Stimulated activated naive B cell treated with anti-CD40 and anti-IgM and Interleukin-4, amounts not matched to agents 10 μg/mL and 1 μg/mL and 100 μg/mL, for 72 hours (primary cell): ENCODE results near the gene ZFAND2B.
"Not testable (repeated sequence)": the region's sequence is repeated elsewhere in the genome, so short reads cannot be mapped to it uniquely, and the experiment has no call there.

ENCODE experiments used
- ATAC-seq, 2 donors: fragments of 150-1000 bp; cut with Tn5 transposase; replicated peaks; 2 replicates each; pipeline ENCODE4 v1.10.0; 2021; ENCODE audit warnings: moderate library complexity in 1 of 2
- DNase-seq: peaks from one replicate; pipeline ENCODE4 v3.0.0; 2021
- H3K27ac Mint-ChIP-seq: one replicate; pipeline ENCODE4 v1.8.0; 2022; ENCODE audit warnings: mild to moderate bottlenecking, mixed read lengths
- H3K27me3 Mint-ChIP-seq, 2 donors: one replicate each; pipeline ENCODE4 v1.8.0; 2022; ENCODE audit warnings: mixed read lengths in 2 of 2
- H3K36me3 Mint-ChIP-seq, 2 donors: one replicate each; pipeline ENCODE4 v1.8.0; 2022; ENCODE audit warnings: mixed read lengths in 2 of 2, mild to moderate bottlenecking in 1 of 2
- H3K4me1 Mint-ChIP-seq, 2 donors: one replicate each; pipeline ENCODE4 v1.8.0; 2022; ENCODE audit warnings: mixed read lengths in 2 of 2, mild to moderate bottlenecking in 1 of 2
- H3K4me3 Mint-ChIP-seq, 2 donors: one replicate each; pipeline ENCODE4 v1.8.0; 2022; ENCODE audit warnings: mild to moderate bottlenecking in 2 of 2, mixed read lengths in 2 of 2, moderate library complexity in 1 of 2
- H3K9me3 Mint-ChIP-seq, 2 donors: one replicate each; pipeline ENCODE4 v1.8.0; 2022; ENCODE audit warnings: mixed read lengths in 2 of 2, mild to moderate bottlenecking in 1 of 2

Gene ZFAND2B

DNA sequence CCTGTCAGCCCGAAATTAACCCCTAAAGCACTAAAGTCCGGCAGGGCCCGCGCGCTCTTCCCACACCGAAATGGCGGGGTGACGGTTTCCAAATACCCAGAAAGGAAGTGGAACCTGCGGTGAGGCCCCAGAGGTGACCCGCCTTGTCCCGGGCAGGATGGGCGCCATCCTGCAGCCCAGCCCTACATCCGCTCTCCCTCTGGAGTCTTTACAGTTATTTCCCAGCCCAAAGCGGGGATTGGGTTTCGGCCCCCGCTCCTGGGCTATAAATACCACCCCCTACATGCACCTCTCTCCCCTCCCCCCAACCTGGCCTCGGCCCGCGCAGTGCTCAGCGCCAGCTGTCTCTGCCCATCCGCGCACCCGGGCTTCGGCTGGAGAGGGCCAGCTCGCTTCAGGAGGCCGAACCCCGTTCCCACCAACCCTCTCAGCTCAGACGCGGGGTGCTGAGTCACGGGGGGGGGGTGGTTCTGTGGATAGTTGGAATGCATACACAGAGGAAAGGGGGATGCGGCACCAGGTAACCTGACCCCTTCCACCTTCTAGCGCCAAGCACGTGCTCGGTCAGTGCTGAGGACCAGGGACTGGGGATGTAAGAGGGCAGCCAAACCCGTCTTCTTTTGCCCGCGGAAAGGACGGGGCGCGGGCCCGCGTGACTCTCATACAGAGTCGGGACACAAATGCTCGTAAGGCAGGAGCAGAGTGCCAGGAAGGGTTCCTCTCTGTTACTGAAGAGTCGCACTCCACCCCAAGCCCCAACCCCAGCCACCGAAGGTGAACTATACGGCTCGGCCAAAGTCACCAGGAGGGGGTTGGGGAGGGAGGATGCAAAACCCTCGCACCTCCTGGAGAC is 46.5 kb downstream of the ZFAND2B start, which contains the start of gene TUBA4B:
TUBA4B (plus strand) TSS at position 344 of the 853 bp plus-strand sequence; CDS start at position 509, 165 bp downstream.
- Mint-ChIP-seq H3K4me3 (peak within 1 kb of the TSS; percentile 79 to 87), H3K9me3 (no peaks in the 10 kb centered on the region), H3K4me1 (peaks cover 49 to 63% of the 10 kb centered on the region in 2 donors), H3K27me3 (no peaks in the 10 kb centered on the region), H3K36me3 (peaks cover 33 to 45% of the 10 kb centered on the region in 2 donors), H3K27ac (peak within 1 kb of the TSS; percentile 95)
- DNase-seq (peak; percentile 49), ATAC-seq (peak; percentile 22)

DNA sequence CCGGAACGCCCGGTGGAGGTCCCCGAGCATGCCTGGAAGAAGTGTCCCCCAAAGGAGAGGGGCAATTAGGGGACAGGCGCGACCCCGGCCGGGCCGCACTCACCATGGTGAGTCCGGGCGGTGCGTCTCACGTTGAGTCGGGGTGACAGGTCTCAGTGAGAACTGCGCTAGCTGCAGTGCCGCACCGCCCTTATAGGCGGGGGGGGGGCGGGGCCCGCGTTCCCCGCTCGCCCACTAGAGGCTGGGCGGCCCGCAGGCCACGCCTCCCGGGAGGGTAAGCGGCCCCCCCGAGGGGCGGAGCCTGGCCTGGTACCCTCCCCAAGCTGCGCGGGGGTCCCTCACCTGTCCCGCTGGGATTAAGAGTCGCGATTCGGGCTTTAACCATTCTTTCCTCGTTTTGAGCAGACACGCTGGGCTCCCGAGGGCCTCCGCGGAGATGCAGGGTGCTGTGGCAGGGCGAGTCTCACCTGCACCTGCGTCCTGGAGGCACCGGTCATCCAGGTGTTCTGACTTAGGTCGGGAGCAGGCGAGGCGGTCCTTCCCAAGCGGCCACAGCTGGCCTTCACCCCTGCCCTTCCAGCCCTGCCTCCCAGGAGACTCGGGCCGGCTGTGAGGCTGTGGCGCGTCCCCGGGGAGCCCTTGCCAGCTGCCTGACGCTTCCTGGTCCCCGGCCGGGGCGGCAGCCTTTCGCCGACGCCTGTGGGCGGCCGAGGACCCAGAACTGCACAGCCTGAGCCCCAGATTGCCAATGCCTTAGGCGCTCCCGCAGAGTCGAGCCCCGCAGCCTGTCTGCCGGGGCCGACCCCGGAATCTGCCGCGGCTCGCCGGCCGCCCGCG is 47.4 kb downstream of the ZFAND2B start, which contains the start of gene TUBA4A:
TUBA4A (minus strand) TSS at position 166 of the 837 bp plus-strand sequence; CDS start at position 106, 60 bp downstream.
- peaks cover 42 to 54% of the 10 kb centered on the region in 2 donors for H3K4me1 Mint-ChIP-seq
- peak; percentile 84 for DNase-seq
- ATAC-seq: peak; percentile 71 to 75
- H3K27ac Mint-ChIP-seq: peak within 1 kb of the TSS; percentile 95
- H3K36me3 Mint-ChIP-seq: peaks cover 27 to 37% of the 10 kb centered on the region in 2 donors
- H3K27me3 Mint-ChIP-seq: no peaks in the 10 kb centered on the region
- peak within 1 kb of the TSS; percentile 79 to 87 for H3K4me3 Mint-ChIP-seq
- no peaks in the 10 kb centered on the region for H3K9me3 Mint-ChIP-seq

DNA sequence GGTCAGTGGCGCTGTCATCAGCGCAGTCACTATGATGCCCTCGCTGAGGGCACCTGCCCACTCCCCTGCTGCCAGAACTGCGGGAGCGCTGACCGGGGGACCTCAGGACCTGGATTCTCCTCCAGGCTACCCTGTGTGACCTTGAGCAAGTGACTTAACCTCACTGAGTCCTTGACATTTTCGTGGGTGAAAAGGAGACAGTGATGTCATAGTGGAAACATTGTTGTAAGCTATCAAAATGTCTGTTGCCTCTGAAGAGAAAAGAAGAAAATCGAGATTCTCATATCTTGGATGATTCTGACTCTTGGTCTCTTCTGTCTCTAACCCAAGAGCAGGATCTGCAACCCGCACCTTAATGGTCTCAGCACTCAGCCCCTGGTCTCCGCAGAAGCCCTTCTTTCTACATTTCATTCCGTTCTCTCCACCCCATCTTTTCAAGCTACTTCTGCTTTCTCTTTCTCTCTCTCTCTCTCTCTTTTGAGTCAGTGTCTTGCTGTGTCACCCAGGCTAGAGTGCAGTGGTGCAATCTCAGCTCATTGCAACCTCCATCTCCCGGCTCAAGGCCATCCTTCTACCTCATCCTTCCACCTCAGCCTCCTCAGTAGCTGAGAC is 48.1 kb downstream of the ZFAND2B start:
- Mint-ChIP-seq H3K4me3 (peak overlapping the region; percentile 79 to 87), H3K9me3 (no peaks in the 10 kb centered on the region), H3K4me1 (peaks cover 35 to 47% of the 10 kb centered on the region in 2 donors), H3K27ac (peak overlapping the region; percentile 95), H3K36me3 (peaks cover 23 to 30% of the 10 kb centered on the region in 2 donors), H3K27me3 (no peaks in the 10 kb centered on the region)
- ATAC-seq (peak; percentile 54 to 56), DNase-seq (peak; percentile 43)

DNA sequence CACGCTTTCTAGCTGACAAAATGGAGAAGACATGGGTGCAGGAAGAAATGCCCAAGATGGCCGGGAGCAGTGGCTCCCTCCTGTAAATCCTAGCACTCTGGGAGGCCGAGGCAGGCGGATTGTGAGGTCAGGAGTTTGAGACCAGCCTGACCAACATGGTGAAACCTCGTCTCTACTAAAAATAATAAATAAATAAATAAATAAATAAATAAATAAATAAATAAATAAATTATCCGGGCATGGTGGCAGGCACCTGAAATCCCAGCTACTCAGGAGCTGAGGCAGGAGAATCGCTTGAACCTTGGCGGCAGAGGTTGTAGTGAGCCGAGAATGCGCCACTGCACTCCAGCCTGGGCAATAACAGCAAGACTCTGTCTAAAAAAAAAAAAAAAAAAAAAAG is 52.4 kb downstream of the ZFAND2B start:
- H3K4me3 Mint-ChIP-seq, H3K36me3 Mint-ChIP-seq: not testable (repeated sequence)

More for the DNA sequence above, 52.4 kb downstream of the ZFAND2B start:
- not testable (repeated sequence) for DNase-seq, H3K27ac Mint-ChIP-seq, H3K9me3 Mint-ChIP-seq, ATAC-seq, H3K27me3 Mint-ChIP-seq, H3K4me1 Mint-ChIP-seq
